ENCODE measurements around the gene USP24.
"Not testable (repeated sequence)": the region's sequence is repeated elsewhere in the genome, so short reads cannot be mapped to it uniquely, and the experiment has no call there.

The USP24 gene

DNA sequence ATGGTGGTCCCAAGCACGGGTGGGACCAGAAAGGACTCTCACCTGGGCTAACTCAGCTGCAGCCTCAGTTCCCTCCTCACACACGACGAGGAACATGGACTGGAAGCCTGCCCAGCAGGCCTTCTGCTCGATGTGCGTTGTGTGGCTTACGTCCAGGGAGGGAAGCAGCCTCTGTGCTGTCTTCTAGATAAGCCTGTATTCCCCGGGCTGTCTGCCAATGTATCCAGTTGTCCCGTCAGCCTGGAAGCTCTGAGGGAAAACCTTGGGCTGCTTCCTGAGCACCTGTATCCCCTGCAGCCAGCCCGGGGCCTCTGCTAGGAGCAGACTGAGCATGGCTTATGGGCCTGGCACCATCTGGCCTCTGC is 165.3 kb downstream of the USP24 start:
- DNase-seq, result no peak

DNA sequence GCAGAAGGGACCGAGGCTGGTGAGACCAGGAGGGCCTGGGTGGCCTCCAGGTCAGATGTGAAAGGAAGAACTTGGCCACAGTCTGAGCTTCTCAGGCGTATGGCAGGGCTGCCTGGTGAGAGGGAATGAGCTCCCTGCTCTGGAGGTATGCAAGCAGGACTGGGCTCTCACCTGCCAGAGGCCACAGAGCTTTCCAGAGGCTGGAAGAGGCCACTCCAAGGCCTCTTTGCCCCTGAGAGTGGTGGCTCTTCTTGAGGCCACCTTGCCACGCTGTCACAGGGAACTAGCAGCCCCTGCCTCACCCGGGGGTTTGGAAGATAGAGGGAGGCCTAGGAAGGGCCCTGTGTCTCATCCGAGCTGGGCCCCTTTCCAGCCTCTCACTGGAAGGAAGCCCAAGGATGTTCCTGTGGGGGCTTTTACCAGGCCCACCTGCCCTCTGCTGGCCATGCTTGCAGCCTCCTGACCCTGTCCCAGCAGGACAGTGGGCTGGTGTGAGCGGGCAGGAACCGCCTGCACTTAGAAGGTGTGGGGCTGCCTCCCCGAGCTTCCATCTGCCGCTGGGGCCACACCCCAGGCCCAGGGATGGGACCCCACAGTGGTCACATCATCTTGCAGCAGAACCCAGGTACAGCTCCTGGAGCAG is 165.8 kb downstream of the USP24 start:
- no peak for DNase-seq

DNA sequence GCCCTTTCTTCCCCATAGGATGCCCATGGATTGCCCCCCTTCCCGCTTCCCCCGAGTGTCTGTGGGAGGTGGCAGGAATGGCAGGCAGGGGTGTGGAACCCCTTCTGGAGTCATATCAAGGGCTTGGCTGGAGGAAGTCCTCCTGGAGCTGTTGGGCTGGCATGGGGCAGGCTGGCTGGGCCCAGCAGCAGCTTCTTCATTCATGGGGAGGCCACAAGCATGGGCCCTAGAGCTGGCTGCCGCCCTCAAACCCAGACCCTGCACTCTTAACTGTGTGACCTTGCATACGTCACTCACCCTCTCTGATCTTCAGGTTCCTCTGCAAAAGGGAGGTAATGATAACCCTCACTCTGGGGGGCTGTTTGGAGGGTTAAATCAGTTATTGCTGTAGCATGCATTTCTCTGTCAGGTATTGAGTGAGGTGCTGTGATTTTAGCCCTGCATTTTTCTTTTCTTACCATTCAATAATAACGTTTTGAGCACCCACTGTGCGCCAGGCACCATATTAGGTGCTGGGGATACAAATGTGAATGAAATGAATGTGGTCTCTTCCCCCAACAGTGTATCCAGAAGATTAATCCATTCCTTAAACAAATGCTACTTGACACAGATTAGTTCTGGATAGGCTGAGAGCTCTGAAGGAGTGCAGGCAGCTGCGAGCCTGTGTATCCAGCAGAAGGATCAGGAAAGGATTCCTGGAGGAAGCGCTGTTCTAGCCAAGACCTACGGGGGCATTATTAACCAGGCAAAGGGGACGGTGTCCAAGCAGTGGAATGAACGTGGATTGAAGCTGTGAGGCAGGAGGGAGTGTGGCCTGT is 166.5 kb downstream of the USP24 start:
- DNase-seq, result no peak

DNA sequence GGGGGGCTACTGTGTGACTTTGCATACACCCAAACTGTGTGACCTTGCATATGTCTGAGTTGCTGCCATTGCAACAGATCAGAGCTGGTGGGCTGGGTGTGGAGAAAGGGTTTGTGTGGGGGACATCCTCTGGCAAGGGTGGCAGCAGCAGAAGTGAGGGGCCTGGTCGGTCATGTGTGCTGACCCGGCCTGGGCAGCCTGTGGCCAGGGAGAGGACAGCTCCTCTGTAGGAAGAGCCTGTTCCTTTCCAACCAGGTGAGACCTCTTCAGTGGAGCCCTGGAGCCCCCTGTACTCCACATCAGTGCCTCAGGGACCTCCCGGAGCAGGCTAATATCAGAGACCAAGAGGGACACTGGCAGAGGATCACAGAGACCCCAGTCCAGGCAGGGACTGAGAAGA is 167.6 kb downstream of the USP24 start:
- DNase-seq, result no peak

DNA sequence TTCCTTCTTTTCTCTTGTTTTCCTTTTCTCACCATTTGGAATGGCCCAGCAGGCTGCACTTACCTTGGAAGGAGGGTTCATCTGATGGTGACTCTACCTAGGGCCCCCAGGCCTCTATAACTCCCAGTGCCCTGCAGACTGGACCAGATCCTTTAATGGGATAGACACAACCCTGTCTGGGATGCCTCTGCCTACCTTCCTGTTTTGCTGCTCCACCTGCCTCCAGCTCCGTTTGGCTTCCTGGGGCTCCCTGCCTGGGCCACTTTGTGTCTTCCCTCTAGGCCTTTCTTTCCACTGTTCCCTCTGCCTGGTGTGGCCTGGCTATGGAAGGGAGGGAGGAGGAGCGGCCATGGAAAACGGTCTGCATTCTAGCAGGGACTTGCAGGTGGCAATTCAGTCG is 168.3 kb downstream of the USP24 start:
- no peak for DNase-seq

DNA sequence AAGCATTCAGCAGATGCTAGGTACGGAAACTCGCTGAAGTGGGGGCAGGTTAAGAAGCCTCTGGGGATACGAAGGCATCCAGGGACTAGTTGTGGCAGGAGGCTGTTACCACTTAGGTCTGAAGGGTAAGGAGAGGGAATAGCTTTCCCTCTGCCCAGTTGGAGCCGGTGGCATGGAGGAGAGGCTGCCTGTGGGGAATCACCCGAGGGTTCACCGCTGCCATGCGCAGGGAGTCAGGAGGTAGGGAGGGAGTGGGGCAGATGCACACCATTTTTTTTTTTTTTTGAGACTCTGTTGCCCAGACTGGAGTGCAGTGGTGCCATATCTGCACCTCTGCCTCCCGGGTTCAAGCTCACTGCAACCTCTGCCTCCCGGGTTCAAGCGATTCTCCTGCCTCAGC is 169.7 kb downstream of the USP24 start:
- DNase-seq, result no peak

DNA sequence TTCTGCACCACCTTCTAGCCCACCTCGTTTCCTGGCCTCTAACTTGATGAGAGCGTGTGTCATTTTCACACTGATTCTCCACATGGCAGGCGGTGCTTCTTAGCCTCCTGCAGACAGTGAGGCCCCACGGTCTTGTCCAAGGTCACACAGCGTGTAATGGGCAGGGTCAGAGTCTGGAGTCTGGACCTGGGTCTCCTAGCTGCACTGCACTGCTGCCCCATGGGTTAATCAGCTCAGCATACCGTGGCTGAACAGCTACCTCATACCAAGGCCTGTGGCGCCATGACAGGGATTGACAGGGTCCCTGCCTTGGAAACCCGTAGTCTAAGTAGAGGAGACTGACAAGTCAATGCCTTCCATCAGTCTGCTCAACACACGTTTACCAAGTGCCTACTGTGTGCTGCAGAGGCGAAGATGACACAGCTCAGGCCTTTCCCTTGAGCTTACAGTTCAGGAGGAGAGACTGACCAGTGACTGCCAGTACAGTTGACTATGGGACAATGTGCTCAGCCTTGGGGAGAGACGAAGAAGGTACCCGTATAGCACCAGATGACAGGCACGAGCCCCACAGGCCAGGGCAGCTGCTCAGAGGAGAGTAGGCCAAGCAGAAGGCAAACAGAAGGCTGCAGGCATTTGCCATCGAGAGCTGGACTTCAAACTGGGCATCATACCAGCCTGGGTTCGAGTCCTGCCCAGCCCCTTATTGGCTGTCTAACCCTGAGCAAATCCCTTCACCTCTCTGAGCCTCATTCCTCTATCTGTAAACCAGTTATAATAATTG is 170.4 kb downstream of the USP24 start:
- DNase-seq, result no peak

DNA sequence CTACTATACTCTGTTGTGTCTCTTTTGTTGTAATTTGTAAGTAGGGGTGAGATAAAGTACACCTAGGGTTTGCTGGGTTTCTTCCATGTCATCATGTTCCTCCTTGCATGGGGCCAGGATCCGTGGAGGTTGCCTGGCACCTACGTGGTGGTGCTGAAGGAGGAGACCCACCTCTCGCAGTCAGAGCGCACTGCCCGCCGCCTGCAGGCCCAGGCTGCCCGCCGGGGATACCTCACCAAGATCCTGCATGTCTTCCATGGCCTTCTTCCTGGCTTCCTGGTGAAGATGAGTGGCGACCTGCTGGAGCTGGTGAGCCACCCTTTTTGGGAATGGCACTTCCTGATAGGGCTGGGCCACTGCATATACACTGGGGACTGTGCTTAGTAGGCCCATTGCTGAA is 171.4 kb downstream of the USP24 start:
- no peak for DNase-seq

DNA sequence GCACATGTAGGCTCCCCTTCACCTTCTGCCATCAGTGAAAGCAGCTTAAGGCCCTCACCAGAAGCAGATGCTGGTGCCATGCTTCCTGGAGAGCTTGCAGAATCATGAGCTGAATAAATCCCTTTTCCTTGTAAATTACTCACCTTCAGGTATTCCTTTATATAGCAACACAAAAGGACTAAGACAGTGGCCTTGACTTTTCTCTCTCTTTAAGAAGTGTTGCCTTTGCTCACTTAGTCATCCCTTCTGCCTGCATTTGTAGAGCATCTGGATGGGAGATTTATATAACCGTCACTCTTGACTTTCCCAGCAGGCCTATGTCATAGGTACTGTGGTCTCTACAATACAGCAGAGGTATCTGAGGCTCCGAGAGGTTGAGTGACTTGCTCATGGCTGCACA is 172.2 kb downstream of the USP24 start:
- DNase-seq, result no peak

DNA sequence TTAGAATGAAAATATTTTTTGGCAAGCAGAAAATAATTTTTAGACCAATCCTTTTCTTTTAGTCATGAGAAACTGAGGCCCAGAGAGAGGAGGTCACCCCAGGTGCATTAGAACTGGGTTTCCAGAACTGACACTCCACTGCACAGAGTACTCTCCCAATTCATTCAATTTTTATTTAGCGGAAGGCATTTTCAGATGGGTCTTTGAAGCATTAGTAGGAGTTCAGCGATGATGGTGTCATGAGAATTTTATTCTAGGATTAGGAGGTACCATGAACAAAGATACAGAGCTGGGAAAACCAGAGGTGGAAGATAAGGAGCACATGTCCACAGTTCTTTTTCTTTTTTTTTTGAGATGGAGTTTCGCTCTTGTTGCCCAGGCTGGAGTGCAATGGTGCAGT is 173.6 kb downstream of the USP24 start:
- DNase-seq, result no peak

DNA sequence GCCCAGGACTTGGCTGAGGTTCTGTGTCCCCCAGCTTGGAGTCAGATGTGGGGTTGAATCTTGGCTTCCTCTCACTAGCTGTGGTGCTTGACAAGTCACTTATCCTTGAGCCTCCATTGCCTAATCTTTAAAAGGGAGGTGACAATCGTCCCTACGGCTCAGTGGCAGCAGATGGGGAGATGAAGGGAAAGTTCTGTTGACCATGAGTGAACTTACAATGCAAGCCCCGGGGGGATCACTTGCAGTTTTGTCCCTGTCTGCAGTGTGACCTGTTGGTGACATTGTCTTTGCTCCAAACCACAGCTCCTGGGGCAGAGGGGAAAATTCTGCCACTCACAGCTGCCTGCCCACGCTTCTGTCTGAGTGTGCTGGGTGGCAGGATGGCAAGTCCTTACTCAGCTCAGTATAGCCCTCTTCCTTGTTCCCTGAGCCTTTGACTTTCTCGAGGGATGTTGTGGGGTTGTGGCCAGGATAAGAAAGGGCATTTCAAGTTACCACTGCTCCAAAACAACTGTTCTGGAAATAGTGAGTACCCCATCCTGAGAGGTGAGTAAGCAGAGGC is 174.2 kb downstream of the USP24 start:
- DNase-seq, result no peak

DNA sequence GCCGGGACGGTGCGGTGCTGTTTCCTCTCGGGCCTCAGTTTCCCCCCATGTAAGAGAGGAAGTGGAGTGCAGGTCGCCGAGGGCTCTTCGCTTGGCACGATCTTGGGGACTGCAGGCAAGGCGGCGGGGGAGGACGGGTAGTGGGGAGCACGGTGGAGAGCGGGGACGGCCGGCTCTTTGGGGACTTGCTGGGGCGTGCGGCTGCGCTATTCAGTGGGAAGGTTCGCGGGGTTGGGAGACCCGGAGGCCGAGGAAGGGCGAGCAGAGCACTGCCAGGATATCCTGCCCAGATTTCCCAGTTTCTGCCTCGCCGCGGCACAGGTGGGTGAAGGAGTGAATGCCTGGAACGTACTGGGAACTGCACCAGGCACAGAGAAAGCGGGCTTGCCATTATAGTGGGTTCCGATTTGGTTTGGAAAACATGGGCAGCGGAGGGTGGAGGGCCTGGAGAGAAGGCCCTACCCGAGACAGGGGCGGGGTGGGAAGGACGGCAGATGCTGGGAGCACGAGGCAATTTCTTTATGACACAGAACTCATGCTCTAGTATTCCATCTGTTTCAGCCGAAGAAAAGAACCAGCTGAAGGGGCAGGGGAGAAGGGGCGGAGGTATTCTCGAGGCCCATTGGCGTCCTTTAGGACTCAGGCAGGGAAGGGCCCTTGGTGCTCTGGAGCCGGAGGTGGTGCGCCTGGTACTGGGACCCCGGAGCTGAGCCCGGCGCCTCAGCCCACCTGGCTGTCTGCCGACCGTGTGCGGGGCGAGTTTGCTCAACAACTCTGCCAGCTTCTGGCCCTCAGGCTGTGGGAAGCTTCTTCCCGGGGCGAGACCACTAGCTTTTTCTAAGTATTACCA is 174.9 kb downstream of the USP24 start:
- DNase-seq, result no peak

DNA sequence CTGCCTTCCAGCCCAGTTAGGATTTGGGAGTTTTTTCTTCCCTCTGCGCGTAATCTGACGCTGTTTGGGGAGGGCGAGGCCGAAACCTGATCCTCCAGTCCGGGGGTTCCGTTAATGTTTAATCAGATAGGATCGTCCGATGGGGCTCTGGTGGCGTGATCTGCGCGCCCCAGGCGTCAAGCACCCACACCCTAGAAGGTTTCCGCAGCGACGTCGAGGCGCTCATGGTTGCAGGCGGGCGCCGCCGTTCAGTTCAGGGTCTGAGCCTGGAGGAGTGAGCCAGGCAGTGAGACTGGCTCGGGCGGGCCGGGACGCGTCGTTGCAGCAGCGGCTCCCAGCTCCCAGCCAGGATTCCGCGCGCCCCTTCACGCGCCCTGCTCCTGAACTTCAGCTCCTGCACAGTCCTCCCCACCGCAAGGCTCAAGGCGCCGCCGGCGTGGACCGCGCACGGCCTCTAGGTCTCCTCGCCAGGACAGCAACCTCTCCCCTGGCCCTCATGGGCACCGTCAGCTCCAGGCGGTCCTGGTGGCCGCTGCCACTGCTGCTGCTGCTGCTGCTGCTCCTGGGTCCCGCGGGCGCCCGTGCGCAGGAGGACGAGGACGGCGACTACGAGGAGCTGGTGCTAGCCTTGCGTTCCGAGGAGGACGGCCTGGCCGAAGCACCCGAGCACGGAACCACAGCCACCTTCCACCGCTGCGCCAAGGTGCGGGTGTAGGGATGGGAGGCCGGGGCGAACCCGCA is 175.7 kb downstream of the USP24 start, which contains the start of gene PCSK9:
PCSK9 (plus strand) TSS at position 207 of the 741 bp plus-strand sequence; CDS start at position 497, 290 bp downstream.
- no peak for DNase-seq

DNA sequence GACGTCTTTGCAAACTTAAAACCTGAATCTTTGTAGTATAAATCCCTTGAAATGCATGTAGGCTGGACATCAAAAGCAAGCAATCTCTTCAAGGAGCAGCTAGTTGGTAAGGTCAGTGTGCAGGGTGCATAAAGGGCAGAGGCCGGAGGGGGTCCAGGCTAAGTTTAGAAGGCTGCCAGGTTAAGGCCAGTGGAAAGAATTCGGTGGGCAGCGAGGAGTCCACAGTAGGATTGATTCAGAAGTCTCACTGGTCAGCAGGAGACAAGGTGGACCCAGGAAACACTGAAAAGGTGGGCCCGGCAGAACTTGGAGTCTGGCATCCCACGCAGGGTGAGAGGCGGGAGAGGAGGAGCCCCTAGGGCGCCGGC is 176.2 kb downstream of the USP24 start:
- DNase-seq, result no peak

DNA sequence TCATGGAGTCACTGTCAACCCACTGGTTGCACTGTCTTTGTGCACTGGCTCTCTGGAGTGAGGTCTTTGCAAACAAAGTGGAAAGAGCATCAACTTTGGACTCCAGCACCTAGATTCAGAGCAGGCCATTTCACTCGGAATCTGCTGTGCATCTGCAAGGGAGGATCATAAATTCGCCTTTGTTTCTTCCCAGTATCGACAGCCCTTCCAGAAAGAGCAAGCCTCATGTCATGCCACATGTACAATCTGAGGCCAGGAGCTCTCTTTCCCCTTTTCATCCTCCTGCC is 176.7 kb downstream of the USP24 start:
- no peak for DNase-seq

DNA sequence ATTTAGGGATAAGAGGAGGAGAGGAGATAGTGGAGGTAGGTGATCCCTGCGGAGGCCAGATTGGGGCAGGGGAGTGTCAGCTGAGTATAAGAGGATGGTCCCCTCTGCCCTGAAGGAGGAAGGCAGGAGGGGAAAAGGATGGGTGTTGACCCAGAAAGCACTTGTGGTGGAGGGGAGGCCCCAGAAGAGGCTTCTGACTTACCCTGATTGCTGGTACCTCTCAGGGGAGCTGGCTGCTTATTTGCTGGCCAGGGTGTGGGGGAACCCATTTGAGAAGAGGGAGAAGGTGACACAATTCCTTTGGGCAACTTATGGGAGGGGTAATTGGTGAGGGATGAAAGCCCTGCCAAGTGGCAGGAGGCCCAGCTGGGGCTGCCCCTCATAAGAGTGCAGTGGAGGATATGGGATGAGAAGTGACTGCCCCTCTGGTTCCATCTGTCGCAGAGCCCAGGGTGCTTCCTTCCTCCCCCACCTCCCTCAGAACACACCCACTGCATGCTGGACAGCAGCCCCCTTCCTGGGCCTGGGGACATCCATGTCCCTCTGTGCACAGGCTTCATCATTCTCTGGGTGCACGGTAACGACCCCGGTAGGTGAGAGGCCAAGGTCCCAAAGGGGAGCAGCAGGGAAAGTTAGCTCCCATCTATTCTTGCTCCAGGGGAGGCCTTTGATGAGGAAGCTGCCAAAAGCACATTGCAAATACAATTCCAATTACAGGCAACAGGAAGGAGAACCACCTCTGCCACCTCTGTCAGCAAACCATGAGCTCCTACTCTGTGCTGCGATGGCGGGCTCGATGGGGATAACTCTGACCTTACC is 177.2 kb downstream of the USP24 start:
- no peak for DNase-seq

DNA sequence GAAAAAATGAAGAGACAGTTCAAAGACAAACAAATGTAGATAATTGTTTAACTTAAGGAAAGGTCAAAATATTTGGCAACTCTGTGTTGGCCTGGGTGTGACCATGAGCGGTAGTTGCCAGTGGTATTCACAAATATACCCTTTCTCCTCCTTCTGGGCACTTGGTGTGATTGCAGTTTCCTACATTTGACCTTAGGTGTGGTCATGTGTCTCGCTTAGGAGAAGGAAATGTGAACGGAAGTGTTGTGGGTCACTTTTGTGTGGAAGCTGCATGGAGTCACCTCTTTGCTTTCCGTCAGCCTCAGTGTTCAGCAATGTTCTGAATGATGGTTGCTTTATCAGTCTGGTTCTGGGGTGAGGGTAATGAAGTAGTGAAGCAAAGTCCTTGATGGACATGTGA is 179.3 kb downstream of the USP24 start:
- no peak for DNase-seq

DNA sequence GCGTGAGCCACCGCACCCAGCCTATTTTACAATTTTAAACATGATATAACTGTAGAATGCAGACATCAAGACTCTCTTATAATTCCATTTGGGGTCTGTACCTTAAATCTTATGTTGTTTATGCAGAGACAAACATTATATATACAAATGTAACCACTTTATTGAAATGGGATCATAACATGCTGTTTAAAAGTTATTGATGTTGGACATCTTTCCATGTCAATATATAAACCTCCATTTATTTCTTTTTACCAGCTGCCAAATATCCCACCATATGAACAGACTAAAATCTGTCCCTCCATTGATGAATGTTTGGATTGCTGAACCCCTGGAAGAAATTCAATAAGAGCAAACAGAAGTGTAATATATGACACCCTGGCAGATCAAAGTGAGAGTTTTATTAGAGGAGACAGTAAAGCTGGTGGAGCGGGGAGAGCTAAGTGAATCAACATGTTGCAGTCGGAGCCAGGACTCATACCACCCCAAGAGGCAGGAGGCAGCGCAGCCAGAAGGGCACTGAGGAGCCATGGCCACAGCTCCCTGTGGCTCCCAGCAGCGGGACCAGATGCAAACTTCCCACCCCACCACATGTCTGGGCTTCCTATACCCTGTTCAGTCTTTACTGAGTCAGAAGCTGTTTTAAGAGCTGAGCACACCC is 180.6 kb downstream of the USP24 start:
- no peak for DNase-seq

DNA sequence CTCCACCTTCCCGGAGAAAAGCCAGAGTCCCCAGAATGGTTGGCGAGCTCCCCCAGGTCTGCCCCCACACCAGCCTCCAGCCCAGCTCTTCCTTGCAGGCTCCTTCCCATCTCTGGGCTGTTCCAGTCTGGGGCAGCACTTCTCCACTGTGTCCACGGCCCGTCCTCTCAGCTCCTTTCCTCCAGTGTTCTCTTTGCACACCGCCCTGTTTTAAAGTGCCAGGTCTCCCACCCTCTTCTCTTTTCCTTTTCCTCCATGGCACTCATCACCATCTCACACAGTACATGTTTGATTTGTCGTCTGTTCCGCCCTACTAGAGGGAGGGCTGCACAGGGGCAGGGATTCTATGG is 181.9 kb downstream of the USP24 start:
- no peak for DNase-seq

DNA sequence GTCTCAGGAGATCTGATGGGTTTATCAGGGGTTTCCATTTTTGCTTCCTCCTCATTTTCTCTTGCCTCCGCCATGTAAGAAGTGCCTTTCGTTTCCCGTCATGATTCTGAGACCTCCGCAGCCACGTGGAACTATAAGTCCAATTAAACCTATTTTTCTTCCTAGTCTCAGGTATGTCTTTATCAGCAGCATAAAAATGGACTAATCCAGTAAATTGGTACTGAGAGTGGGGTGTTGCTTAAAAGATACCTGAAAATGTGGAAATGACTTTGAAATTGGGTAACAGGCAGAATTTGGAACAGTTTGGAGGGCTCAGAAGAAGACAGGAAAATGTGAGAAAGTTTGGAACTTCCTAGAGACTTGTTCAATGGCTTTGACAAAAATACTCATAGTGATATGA is 184.1 kb downstream of the USP24 start:
- DNase-seq, result not testable (repeated sequence)

DNA sequence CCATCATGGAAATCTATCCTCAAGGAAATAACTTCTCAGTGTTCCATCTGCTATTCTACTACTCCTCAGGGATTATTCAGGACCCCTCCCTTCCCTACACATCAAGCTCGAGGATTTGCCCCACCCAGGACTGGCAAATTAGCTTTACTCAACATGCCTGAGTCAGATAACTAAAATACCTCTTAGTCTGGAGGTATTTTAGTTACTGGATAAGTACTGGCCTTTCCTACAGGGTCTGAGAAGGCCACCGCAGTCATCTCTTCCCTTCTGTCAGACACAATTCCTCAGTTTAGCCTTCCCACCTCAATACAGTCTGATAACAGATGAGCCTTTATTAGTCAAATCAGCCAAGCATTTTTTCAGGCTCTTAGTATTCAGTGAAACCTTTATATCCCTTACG is 188.5 kb downstream of the USP24 start:
- DNase-seq, result not testable (repeated sequence)
